BE2C (cell line): ENCODE results near the gene AHRR.

Experiments used
- DNase-seq: peaks from one replicate; pipeline ENCODE4 v3.0.0-alpha.2; 2020
- H3K27me3 ChIP-seq: fragments of 250-450 bp; sonication (Bioruptor Pico); 2 replicates; pipeline ENCODE4 v1.5.1; 2020; ENCODE audit warnings: mild to moderate bottlenecking
- H3K36me3 ChIP-seq: fragments of 250-450 bp; sonication (Bioruptor Pico); 2 replicates; pipeline ENCODE4 v1.5.1; 2020; ENCODE audit warnings: mild to moderate bottlenecking
- H3K4me1 ChIP-seq: fragments of 250-450 bp; sonication (Bioruptor Pico); 2 replicates; pipeline ENCODE4 v1.5.1; 2020
- H3K4me3 ChIP-seq: 2 replicates; pipeline ENCODE4 v1.5.1; 2011; ENCODE audit warnings: low read depth, low read length
- H3K9me3 ChIP-seq: fragments of 250-450 bp; sonication (Bioruptor Pico); 2 replicates; pipeline ENCODE4 v1.5.1; 2020
- CTCF ChIP-seq: IDR thresholded peaks from 2 replicates; pipeline ENCODE4 v1.5.1; 2012; ENCODE audit warnings: mild to moderate bottlenecking, low read depth, low read length

Gene AHRR

GRCh38 chr5:445591-445990, 124.1 kb downstream of the AHRR start:
- Histone ChIP-seq H3K4me3 (no peak overlapping the region), H3K9me3 (no peaks in the 10 kb centered on the region), H3K27me3 (no peaks in the 10 kb centered on the region), H3K4me1 (peaks cover 2% of the 10 kb centered on the region; the same call in 1 of the 2 replicates), H3K36me3 (peaks cover 40% of the 10 kb centered on the region)
- DNase-seq: no peak
- TF ChIP-seq CTCF: no peak

- Histone ChIP-seq H3K27me3 (no peaks in the 10 kb centered on the region), H3K36me3 (peaks cover 43% of the 10 kb centered on the region), H3K4me1 (peaks cover 2% of the 10 kb centered on the region; the same call in 1 of the 2 replicates), H3K9me3 (no peaks in the 10 kb centered on the region), H3K4me3 (no peak overlapping the region)
- no peak for TF ChIP-seq CTCF
- DNase-seq: no peak
Observed at GRCh38 chr5:446066-446882, 124.8 kb downstream of the AHRR start.

DNA sequence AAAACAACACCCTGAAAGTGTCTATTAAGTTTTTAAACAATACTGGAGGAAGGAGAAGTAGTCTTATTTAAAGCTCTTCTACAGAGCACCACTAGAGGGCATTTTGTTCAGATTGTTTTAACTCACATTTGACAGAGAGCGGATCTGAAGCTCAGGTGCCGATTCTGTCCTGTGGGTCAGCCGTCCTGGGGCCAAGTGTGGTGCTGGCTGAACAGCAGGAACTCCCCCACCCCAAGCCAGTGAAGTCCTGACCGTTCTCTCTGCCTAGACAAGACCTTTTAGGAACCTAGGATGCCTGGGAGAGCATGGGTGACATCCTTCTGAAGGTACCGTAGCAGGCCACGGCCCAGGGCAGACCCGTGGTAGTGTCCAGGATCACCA, 125.4 kb downstream of the AHRR start:
- no peak for DNase-seq
- TF ChIP-seq CTCF: peak; percentile 62
- no peaks in the 10 kb centered on the region for H3K9me3 ChIP-seq
- H3K4me3 ChIP-seq: no peak overlapping the region
- H3K36me3 ChIP-seq: peaks cover 49% of the 10 kb centered on the region
- no peaks in the 10 kb centered on the region for H3K27me3 ChIP-seq
- peaks cover 2% of the 10 kb centered on the region; the same call in 1 of the 2 replicates for H3K4me1 ChIP-seq

GRCh38 chr5:447501-447900, 126.0 kb downstream of the AHRR start:
- H3K9me3 ChIP-seq: no peaks in the 10 kb centered on the region
- H3K4me1 ChIP-seq: peaks cover 2% of the 10 kb centered on the region; the same call in 1 of the 2 replicates
- no peak for TF ChIP-seq CTCF
- no peak overlapping the region for H3K4me3 ChIP-seq
- no peak for DNase-seq
- peaks cover 55% of the 10 kb centered on the region for H3K36me3 ChIP-seq
- H3K27me3 ChIP-seq: no peaks in the 10 kb centered on the region

GRCh38 chr5:448061-448765, 126.7 kb downstream of the AHRR start:
- TF ChIP-seq CTCF: no peak
- Histone ChIP-seq H3K27me3 (no peaks in the 10 kb centered on the region), H3K9me3 (no peaks in the 10 kb centered on the region), H3K36me3 (peaks cover 62% of the 10 kb centered on the region), H3K4me1 (peaks cover 2% of the 10 kb centered on the region; the same call in 1 of the 2 replicates), H3K4me3 (no peak overlapping the region)
- DNase-seq: no peak

GRCh38 chr5:448766-449090, 127.2 kb downstream of the AHRR start:
- no peak for TF ChIP-seq CTCF
- Histone ChIP-seq H3K27me3 (no peaks in the 10 kb centered on the region), H3K36me3 (peaks cover 67% of the 10 kb centered on the region), H3K9me3 (no peaks in the 10 kb centered on the region), H3K4me3 (no peak overlapping the region), H3K4me1 (peaks cover 2% of the 10 kb centered on the region; the same call in 1 of the 2 replicates)
- DNase-seq: no peak
